Keratinocyte (primary cell): Measurements from ENCODE around the gene SCYGR6. TPM values are rescaled to one million over a fixed set of nuclear protein-coding genes. Genes with fewer than 3 reads are reported as not detected.

ENCODE experiments used
- DNase-seq: peaks from one replicate; pipeline ENCODE4 v3.0.0-alpha.2; 2011; ENCODE audit warnings: low read depth, missing footprints, low spot score
- FAIRE-seq: peaks from 2 replicates; lab custom pipeline; 2011; peaks lifted over from hg19 to GRCh38; lab: Jason Lieb, UNC
- H2AFZ ChIP-seq: 2 replicates; pipeline ENCODE4 v1.6.0; 2012; ENCODE audit warnings: low read length, control low read depth, inconsistent platforms; ENCODE audit not compliant: control insufficient read depth
- H3K27ac ChIP-seq: 2 replicates; pipeline ENCODE4 v1.5.1; 2011; ENCODE audit warnings: low read length; ENCODE audit not compliant: control insufficient read depth, insufficient read depth
- H3K27me3 ChIP-seq: 3 replicates; pipeline ENCODE4 v1.6.0; 2011; ENCODE audit warnings: low read length; ENCODE audit not compliant: control insufficient read depth, insufficient read depth; ENCODE audit errors: extremely low read depth
- H3K36me3 ChIP-seq, 2 experiments: 2 replicates in 1 of 2; 3 replicates in 1 of 2; pipeline ENCODE4 v1.5.1; 2011; ENCODE audit warnings: low read length in 2 of 2, mild to moderate bottlenecking in 1 of 2; ENCODE audit not compliant: control insufficient read depth in 2 of 2, insufficient read depth in 2 of 2; ENCODE audit errors: extremely low read depth in 1 of 2
- H3K4me1 ChIP-seq: 3 replicates; pipeline ENCODE4 v1.5.1; 2011; ENCODE audit warnings: low read length; ENCODE audit not compliant: control insufficient read depth, insufficient read depth; ENCODE audit errors: extremely low read depth
- H3K4me2 ChIP-seq: 3 replicates; pipeline ENCODE4 v1.6.0; 2011; ENCODE audit warnings: low read depth, low read length; ENCODE audit not compliant: control insufficient read depth, insufficient read depth; ENCODE audit errors: extremely low read depth
- H3K4me3 ChIP-seq, 3 experiments: fragments of 200-600 bp in 1 of 3; sonication (generic) in 1 of 3; 2 replicates in 2 of 3; 3 replicates in 1 of 3; pipeline ENCODE4 v1.5.1; 2011 to 2016; ENCODE audit warnings: low read length in 3 of 3, mild to moderate bottlenecking in 3 of 3, control low read depth in 2 of 3, inconsistent platforms in 1 of 3, low read depth in 1 of 3, mixed read lengths in 1 of 3, mixed run types in 1 of 3, moderate library complexity in 1 of 3; ENCODE audit not compliant: control insufficient read depth in 2 of 3, insufficient read depth in 2 of 3; ENCODE audit errors: extremely low read depth in 1 of 3
- H3K79me2 ChIP-seq: 2 replicates; pipeline ENCODE4 v1.6.0; 2012; ENCODE audit warnings: low read length; ENCODE audit not compliant: control insufficient read depth, insufficient read depth
- H3K9ac ChIP-seq: 3 replicates; pipeline ENCODE4 v1.6.0; 2011; ENCODE audit warnings: low read length; ENCODE audit not compliant: control insufficient read depth, insufficient read depth; ENCODE audit errors: extremely low read depth
- H3K9me1 ChIP-seq: 3 replicates; pipeline ENCODE4 v1.6.0; 2011; ENCODE audit warnings: low read length; ENCODE audit not compliant: control insufficient read depth, insufficient read depth; ENCODE audit errors: extremely low read depth
- H3K9me3 ChIP-seq: 2 replicates; pipeline ENCODE4 v1.5.1; 2012; ENCODE audit warnings: low read depth, low read length; ENCODE audit not compliant: control insufficient read depth
- H4K20me1 ChIP-seq: 3 replicates; pipeline ENCODE4 v1.6.0; 2011; ENCODE audit warnings: low read length; ENCODE audit not compliant: control insufficient read depth, insufficient read depth; ENCODE audit errors: extremely low read depth
- EZH2 ChIP-seq: IDR thresholded peaks from one replicate; pipeline ENCODE4 v1.6.1; 2012; ENCODE audit warnings: inconsistent platforms, mild to moderate bottlenecking, low read length, moderate library complexity
- dilution Hi-C: fragments of 300-500 bp; cut with MboI; formaldehyde crosslinking; loops from one replicate; pipeline ENCODE4 v1.7.0; 2020; ENCODE audit warnings: low sequenced_read_pairs; ENCODE audit not compliant: extremely low pct_ligation_motif_present
- polyA plus RNA-seq, 5 experiments: library from polyadenylated mRNA; depleted of rRNA in 3 of 5; stranded (reverse) in 3 of 5; stranded (forward) in 1 of 5; unstranded in 1 of 5; fragments of >200 nt; gene quantifications; 1 replicate in 1 of 5; 2 replicates in 3 of 5; 3 replicates in 1 of 5; pipeline versions ENCODE4 v1.2.1 to v1.2.3, GENCODE V29; 2011 to 2012; ENCODE audit warnings: missing spikeins in 2 of 5, low read depth in 1 of 5, low replicate concordance in 1 of 5
- TF ChIP-seq, protein P1 (sequence below), 3 experiments: IDR thresholded peaks in 1 of 3; conservative IDR thresholded peaks in 1 of 3; optimal IDR thresholded peaks in 1 of 3; 2 replicates in 2 of 3; 3 replicates in 1 of 3; pipeline versions ENCODE3 to v1.5.1; 2011; ENCODE audit warnings: low read length in 3 of 3, mild to moderate bottlenecking in 3 of 3, moderate library complexity in 2 of 3, control low read depth in 1 of 3, inconsistent platforms in 1 of 3; ENCODE audit not compliant: insufficient read depth in 2 of 3; ENCODE audit errors: extremely low read depth in 1 of 3

The SCYGR6 gene
- polyA plus RNA-seq, 1 donor (not counting 4 experiments of a cell fraction or from before 2014, with no cell fraction given): not detected

DNA sequence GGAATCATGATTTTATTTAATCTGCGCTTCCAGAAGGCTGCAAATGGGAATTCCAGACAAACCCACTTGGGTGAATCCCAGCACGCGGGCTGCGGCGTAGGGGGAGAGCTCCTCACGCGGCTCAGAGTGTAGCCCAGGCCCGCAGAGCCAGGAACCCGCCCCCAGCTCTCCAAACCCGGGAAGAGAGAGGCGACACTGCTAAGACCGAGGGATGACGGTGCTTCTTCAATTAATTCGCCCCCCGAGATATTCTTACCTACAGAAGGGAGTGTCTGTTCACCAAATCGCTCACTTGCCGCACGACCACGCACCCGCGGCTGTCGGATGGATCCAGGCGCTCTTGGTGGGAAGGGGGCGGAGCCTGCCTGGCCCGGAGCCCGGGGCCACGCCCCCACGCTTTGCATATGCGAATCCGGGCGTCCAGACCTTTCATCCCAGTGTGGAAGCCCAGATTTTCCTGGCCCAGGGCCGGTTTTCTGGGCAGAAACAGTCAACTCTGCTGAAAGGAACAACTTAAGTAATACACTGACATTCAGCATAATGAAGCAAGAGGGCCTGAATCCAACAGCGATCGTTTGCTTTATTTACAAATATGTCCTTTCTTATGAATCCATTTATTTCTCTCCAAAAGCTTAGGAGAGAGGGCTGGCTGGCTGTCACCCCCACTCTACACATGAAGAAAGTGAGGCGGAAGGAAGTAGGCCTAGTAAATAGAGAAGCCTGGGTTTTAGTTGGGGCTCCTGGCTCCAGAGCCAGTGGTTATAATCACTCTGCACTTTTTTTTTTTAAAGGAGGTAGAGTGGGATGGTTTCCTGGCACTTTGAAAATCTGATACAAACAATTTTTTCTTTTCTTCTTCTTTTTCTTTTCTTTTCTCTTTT lies 6.6 kb downstream of the SCYGR6 start, which contains the start of gene SLC19A3:
SLC19A3 (minus strand) TSS at position 342 of the 881 bp plus-strand sequence. CDS start 15,710 bp downstream, outside the sequence.
- DNase-seq: peak; percentile 4
- peak within 1 kb of the TSS; percentile 33 for H3K9ac ChIP-seq

DNA sequence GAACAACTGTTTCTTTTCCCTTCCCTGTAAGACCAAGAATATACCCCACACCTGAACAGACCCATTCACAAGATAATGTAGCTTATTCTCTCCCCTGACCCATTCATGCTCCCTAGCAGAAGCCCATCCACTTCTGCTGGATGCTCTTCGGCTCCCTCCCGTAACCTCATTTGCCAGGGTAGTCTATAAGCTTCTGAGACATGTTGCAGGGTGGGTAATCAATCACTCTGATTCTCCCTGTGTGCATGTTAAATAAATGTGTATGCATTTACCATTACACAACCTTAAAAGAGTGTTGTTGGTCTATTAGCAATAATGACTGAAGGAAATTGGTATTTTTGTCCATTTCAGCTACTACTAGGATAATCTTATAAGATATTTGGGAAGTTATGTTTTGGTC lies 8.1 kb downstream of the SCYGR6 start:
- H3K36me3 ChIP-seq: no peaks in the 10 kb centered on the region
- dilution Hi-C loops: no loop called here
- DNase-seq: no peak

More for the DNA sequence above, 6.6 kb downstream of the SCYGR6 start, which contains the start of gene SLC19A3:
- no peaks in the 10 kb centered on the region for H3K36me3 ChIP-seq
- H3K4me2 ChIP-seq: peak within 1 kb of the TSS; percentile 85
- H3K27me3 ChIP-seq: no peaks in the 10 kb centered on the region
- no peaks in the 10 kb centered on the region for H4K20me1 ChIP-seq
- no peaks in the 10 kb centered on the region for H3K9me1 ChIP-seq
- no peaks in the 10 kb centered on the region for H3K9me3 ChIP-seq
- H2AFZ ChIP-seq: peak within 1 kb of the TSS; percentile 84
- H3K27ac ChIP-seq: no peak within 1 kb of the TSS
- peak; percentile 17 for FAIRE-seq
- H3K4me3 ChIP-seq: peak within 1 kb of the TSS; percentile 27 to 67 (median 50)
- no peaks in the 10 kb centered on the region for H3K79me2 ChIP-seq
- no peaks in the 10 kb centered on the region for H3K4me1 ChIP-seq
- dilution Hi-C loops: no loop called here
- TF ChIP-seq, protein P1, sequence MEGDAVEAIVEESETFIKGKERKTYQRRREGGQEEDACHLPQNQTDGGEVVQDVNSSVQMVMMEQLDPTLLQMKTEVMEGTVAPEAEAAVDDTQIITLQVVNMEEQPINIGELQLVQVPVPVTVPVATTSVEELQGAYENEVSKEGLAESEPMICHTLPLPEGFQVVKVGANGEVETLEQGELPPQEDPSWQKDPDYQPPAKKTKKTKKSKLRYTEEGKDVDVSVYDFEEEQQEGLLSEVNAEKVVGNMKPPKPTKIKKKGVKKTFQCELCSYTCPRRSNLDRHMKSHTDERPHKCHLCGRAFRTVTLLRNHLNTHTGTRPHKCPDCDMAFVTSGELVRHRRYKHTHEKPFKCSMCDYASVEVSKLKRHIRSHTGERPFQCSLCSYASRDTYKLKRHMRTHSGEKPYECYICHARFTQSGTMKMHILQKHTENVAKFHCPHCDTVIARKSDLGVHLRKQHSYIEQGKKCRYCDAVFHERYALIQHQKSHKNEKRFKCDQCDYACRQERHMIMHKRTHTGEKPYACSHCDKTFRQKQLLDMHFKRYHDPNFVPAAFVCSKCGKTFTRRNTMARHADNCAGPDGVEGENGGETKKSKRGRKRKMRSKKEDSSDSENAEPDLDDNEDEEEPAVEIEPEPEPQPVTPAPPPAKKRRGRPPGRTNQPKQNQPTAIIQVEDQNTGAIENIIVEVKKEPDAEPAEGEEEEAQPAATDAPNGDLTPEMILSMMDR (optimal IDR thresholded peaks at IDR 0.05 in 1 of 3, IDR thresholded peaks at IDR 0.05 in 1 of 3, conservative IDR thresholded peaks at IDR 0.05 in 1 of 3; ENCODE audit: extremely low read depth in 1 of 3, insufficient read depth in 2 of 3, low read length in 3 of 3): no peak
- no peak for TF ChIP-seq EZH2

More for the DNA sequence above, 8.1 kb downstream of the SCYGR6 start:
- H3K9me3 ChIP-seq: no peaks in the 10 kb centered on the region
- TF ChIP-seq, protein P1 (optimal IDR thresholded peaks at IDR 0.05 in 1 of 3, IDR thresholded peaks at IDR 0.05 in 1 of 3, conservative IDR thresholded peaks at IDR 0.05 in 1 of 3; ENCODE audit: extremely low read depth in 1 of 3, insufficient read depth in 2 of 3, low read length in 3 of 3): no peak
- TF ChIP-seq EZH2: no peak
- H3K27me3 ChIP-seq: no peaks in the 10 kb centered on the region
- H3K79me2 ChIP-seq: no peaks in the 10 kb centered on the region
- H4K20me1 ChIP-seq: no peaks in the 10 kb centered on the region
- H3K9ac ChIP-seq: no peak overlapping the region
- H3K4me2 ChIP-seq: no peak overlapping the region
- H2AFZ ChIP-seq: no peak overlapping the region
- FAIRE-seq: no peak
- H3K4me3 ChIP-seq: no peak overlapping the region
- no peaks in the 10 kb centered on the region for H3K4me1 ChIP-seq
- no peak overlapping the region for H3K27ac ChIP-seq
- H3K9me1 ChIP-seq: no peaks in the 10 kb centered on the region
